ENCODE measurements around the gene NAT14. TPM values are rescaled to one million over a fixed set of nuclear protein-coding genes. Genes with fewer than 3 reads are reported as not detected.

NAT14 gene
- total and polyA plus RNA-seq, 2 of the 8 experiments (the other 6 are each of a cell fraction or from before 2014, with no cell fraction given): 47.1 to 71.2 TPM

GRCh38 chr19:55484593-55485438 is at the start of gene NAT14 (continued):
- TF ChIP-seq POLR2AphosphoS5 (IDR thresholded peaks at IDR 0.05; ENCODE audit: low read depth, low read length): peak; percentile 44
- no peak for TF ChIP-seq SIX5 (IDR thresholded peaks at IDR 0.05; ENCODE audit: low read depth, low read length)
- no peak for TF ChIP-seq KDM1A (IDR thresholded peaks at IDR 0.05; ENCODE audit: borderline replicate concordance, low read length)
- TF ChIP-seq YY1 (IDR thresholded peaks at IDR 0.05; ENCODE audit: low read depth, low read length): no peak
- peak; percentile 33 for TF ChIP-seq TBP (IDR thresholded peaks at IDR 0.05; ENCODE audit: low read depth, low read length)
- no peak for TF ChIP-seq ZNF274 (IDR thresholded peaks at IDR 0.05; ENCODE audit: borderline replicate concordance, extremely low read depth, low read length)
- no peak for TF ChIP-seq RNF2 (IDR thresholded peaks at IDR 0.05; ENCODE audit: borderline replicate concordance, low read depth, low read length, missing control alignments, poor library complexity, severe bottlenecking)
- TF ChIP-seq EZH2 (IDR thresholded peaks at IDR 0.05; ENCODE audit: low read depth, low read length, severe bottlenecking): no peak
- no peak for TF ChIP-seq ATF3 (IDR thresholded peaks at IDR 0.05; ENCODE audit: insufficient read depth, low read depth, low read length)
- TF ChIP-seq BACH1 (IDR thresholded peaks at IDR 0.05; ENCODE audit: low read length): no peak
- peak in 1 of 2 experiments; percentile 55; a peak in 2 of 3 replicates for TF ChIP-seq POLR2A (IDR thresholded peaks at IDR 0.05; ENCODE audit: control extremely low read depth in 1 of 2, low read depth in 2 of 2, low read length in 2 of 2)
- peak; percentile 93 for TF ChIP-seq CREB1 (IDR thresholded peaks at IDR 0.05)
- no peak for TF ChIP-seq TCF12 (IDR thresholded peaks at IDR 0.05; ENCODE audit: low read depth, low read length)
- peak; percentile 77 for TF ChIP-seq JUND (IDR thresholded peaks at IDR 0.05; ENCODE audit: low read length)
- peak; percentile 35; the same call in 1 of the 2 replicates for TF ChIP-seq JUN (IDR thresholded peaks at IDR 0.05; ENCODE audit: low read depth, low read length)
- TF ChIP-seq POU5F1 (IDR thresholded peaks at IDR 0.05; ENCODE audit: low read depth, low read length): no peak
- no peak for TF ChIP-seq SP4 (IDR thresholded peaks at IDR 0.05; ENCODE audit: low read length)
- no peak for TF ChIP-seq RAD21 (IDR thresholded peaks at IDR 0.05 in 1 of 2, conservative IDR thresholded peaks at IDR 0.05 in 1 of 2; ENCODE audit: low read depth in 2 of 2, low read length in 2 of 2)
- no peak for TF ChIP-seq NRF1 (IDR thresholded peaks at IDR 0.05; ENCODE audit: low read depth, low read length)
- no peak for TF ChIP-seq ATF2 (IDR thresholded peaks at IDR 0.05; ENCODE audit: low read length)
- TF ChIP-seq RBBP5 (IDR thresholded peaks at IDR 0.05; ENCODE audit: borderline replicate concordance, low read depth, low read length): no peak
- TF ChIP-seq GABPA (IDR thresholded peaks at IDR 0.05; ENCODE audit: borderline replicate concordance, insufficient read depth, low read length): peak; percentile 78
